SK-N-MC (cell line): Measurements from ENCODE around the gene MAPKAPK3.

ENCODE experiments used
- EZH2 ChIP-seq: fragments of 200-600 bp; sonication (generic); IDR thresholded peaks from one replicate; pipeline ENCODE4 v1.6.1; 2017; ENCODE audit warnings: antibody characterized with exemption
- POLR2AphosphoS5 ChIP-seq: IDR thresholded peaks from 2 replicates; pipeline ENCODE4 v1.6.1; 2012; ENCODE audit warnings: mild to moderate bottlenecking, low read depth, low read length, borderline replicate concordance

- no peak for TF ChIP-seq EZH2
- TF ChIP-seq POLR2AphosphoS5 = no peak
Measured at GRCh38 chr3:50612234-50612882, 4.6 kb upstream of the MAPKAPK3 start.
